ENCODE measurements around the gene CNOT1.
"Not testable (repeated sequence)": the region's sequence is repeated elsewhere in the genome, so short reads cannot be mapped to it uniquely, and the experiment has no call there.

- TF ChIP-seq, protein P1, sequence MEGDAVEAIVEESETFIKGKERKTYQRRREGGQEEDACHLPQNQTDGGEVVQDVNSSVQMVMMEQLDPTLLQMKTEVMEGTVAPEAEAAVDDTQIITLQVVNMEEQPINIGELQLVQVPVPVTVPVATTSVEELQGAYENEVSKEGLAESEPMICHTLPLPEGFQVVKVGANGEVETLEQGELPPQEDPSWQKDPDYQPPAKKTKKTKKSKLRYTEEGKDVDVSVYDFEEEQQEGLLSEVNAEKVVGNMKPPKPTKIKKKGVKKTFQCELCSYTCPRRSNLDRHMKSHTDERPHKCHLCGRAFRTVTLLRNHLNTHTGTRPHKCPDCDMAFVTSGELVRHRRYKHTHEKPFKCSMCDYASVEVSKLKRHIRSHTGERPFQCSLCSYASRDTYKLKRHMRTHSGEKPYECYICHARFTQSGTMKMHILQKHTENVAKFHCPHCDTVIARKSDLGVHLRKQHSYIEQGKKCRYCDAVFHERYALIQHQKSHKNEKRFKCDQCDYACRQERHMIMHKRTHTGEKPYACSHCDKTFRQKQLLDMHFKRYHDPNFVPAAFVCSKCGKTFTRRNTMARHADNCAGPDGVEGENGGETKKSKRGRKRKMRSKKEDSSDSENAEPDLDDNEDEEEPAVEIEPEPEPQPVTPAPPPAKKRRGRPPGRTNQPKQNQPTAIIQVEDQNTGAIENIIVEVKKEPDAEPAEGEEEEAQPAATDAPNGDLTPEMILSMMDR (IDR thresholded peaks at IDR 0.05; ENCODE audit: low read depth, low read length): not testable (repeated sequence)
- TF ChIP-seq POLR2A (IDR thresholded peaks at IDR 0.05; ENCODE audit: extremely low read depth, insufficient read length); MYC (IDR thresholded peaks at IDR 0.05; ENCODE audit: low read depth, low read length): not testable (repeated sequence)
- TF ChIP-seq, protein P2, sequence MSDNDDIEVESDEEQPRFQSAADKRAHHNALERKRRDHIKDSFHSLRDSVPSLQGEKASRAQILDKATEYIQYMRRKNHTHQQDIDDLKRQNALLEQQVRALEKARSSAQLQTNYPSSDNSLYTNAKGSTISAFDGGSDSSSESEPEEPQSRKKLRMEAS (IDR thresholded peaks at IDR 0.05; ENCODE audit: low read depth, low read length): not testable (repeated sequence)
These were observed 7.4 kb upstream of the CNOT1 start for GRCh38 chr16:58637021-58637420.

Data from NB4 (cell line).